Endodermal cell (in vitro differentiated cells): ENCODE data around the gene PLEKHA5. TPM values are rescaled to one million over a fixed set of nuclear protein-coding genes. Genes with fewer than 3 reads are reported as not detected.

Experiments used
- DNase-seq: peaks from one replicate; pipeline ENCODE4 v3.0.0-alpha.2; 2017
- H3K27ac ChIP-seq: 2 replicates; pipeline ENCODE4 v1.5.1; 2013; ENCODE audit warnings: mild to moderate bottlenecking, low read depth, low read length, moderate library complexity
- H3K27me3 ChIP-seq: 2 replicates; pipeline ENCODE4 v1.6.1; 2013; ENCODE audit warnings: mild to moderate bottlenecking, low read length, moderate library complexity; ENCODE audit not compliant: insufficient read depth, control insufficient read depth, poor library complexity, severe bottlenecking
- H3K36me3 ChIP-seq: 2 replicates; pipeline ENCODE4 v1.7.0; 2013; ENCODE audit warnings: mild to moderate bottlenecking, low read length, moderate library complexity; ENCODE audit not compliant: control insufficient read depth, insufficient read depth
- H3K4me1 ChIP-seq: one replicate; pipeline ENCODE4 v1.7.0; 2013; ENCODE audit warnings: low read length; ENCODE audit not compliant: control insufficient read depth, insufficient read depth
- H3K4me3 ChIP-seq: 2 replicates; pipeline ENCODE4 v1.5.1; 2013; ENCODE audit warnings: mild to moderate bottlenecking, low read length, moderate library complexity
- H3K9ac ChIP-seq: 2 replicates; pipeline ENCODE4 v1.6.1; 2013; ENCODE audit warnings: mild to moderate bottlenecking, low read length, moderate library complexity; ENCODE audit not compliant: poor library complexity, severe bottlenecking; ENCODE audit errors: extremely low read depth
- H3K9me3 ChIP-seq: 2 replicates; pipeline ENCODE4 v1.6.1; 2013; ENCODE audit warnings: mild to moderate bottlenecking, low read length, moderate library complexity; ENCODE audit not compliant: control insufficient read depth
- H3K27ac Mint-ChIP-seq: 2 replicates; pipeline ENCODE4 v1.8.0; 2020; ENCODE audit warnings: mixed read lengths
- H3K27me3 Mint-ChIP-seq: 2 replicates; pipeline ENCODE4 v1.8.0; 2021; ENCODE audit warnings: mild to moderate bottlenecking, mixed read lengths; ENCODE audit not compliant: insufficient read depth
- H3K36me3 Mint-ChIP-seq: 2 replicates; pipeline ENCODE4 v1.8.0; 2020; ENCODE audit warnings: low read depth, mixed read lengths
- H3K4me1 Mint-ChIP-seq: 2 replicates; pipeline ENCODE4 v1.8.0; 2020; ENCODE audit warnings: mixed read lengths
- H3K4me3 Mint-ChIP-seq: 2 replicates; pipeline ENCODE4 v1.8.0; 2020; ENCODE audit warnings: mild to moderate bottlenecking, moderate library complexity, mixed read lengths
- H3K9me3 Mint-ChIP-seq: 2 replicates; pipeline ENCODE4 v1.8.0; 2020; ENCODE audit warnings: mild to moderate bottlenecking, mixed read lengths
- WGBS, 2 experiments: methylation state at CpG; one replicate each; pipeline versions ENCODE4 v1.1.5 to v1.1.7; 2013; ENCODE audit warnings: missing lambda C conversion rate in 2 of 2, mixed read lengths in 1 of 2; ENCODE audit not compliant: insufficient coverage in 1 of 2, insufficient read length in 1 of 2; 5-methylcytosine and 5-hydroxymethylcytosine counted together
- total RNA-seq, 2 donors: library from RNA; stranded (reverse); fragmentation: NEBNext Ultra II Directional in 1 of 2; extraction: Animal tissue kit (Norgen Biotek cat#: 25700) in 1 of 2; gene quantifications; 2 replicates in 1 of 2; 3 replicates in 1 of 2; pipeline ENCODE4 v1.2.1, GENCODE V29; 2021
- TF ChIP-seq, protein P1 (sequence below): fragments of 200-600 bp; sonication (generic); conservative IDR thresholded peaks from 2 replicates; pipeline ENCODE4 v1.5.0; 2021; ENCODE audit warnings: antibody characterized with exemption, mild to moderate bottlenecking

The PLEKHA5 gene
- total RNA-seq, 2 donors from 2014 or later, result 48.5 to 139 TPM

DNA sequence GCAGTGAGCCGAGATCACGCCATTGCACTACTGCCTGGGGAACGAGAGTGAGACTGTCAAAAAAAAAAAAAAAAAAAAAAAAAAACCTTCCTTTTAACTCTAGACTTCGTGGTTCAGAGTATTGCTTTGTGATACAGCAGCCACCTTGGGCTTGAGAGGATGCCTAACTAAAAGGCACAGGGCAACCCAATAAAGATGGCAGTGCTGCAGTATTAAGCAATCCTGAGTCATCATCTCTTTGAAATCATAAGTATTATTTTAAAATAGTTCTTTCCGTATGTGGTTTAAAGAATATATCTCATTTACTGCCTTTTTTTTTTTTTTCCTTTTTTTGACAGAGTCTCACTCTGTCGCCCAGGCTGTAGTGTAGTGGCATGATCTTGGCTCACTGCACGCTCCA lies 116.1 kb downstream of the PLEKHA5 start:
- Mint-ChIP-seq H3K4me1 (peaks cover 10% of the 10 kb centered on the region), H3K9me3 (no peaks in the 10 kb centered on the region), H3K27me3 (no peaks in the 10 kb centered on the region), H3K4me3 (no peak overlapping the region), H3K27ac (no peak overlapping the region), H3K36me3 (peaks cover 10% of the 10 kb centered on the region)
- H3K27me3 ChIP-seq, result no peaks in the 10 kb centered on the region
- no peak overlapping the region for H3K27ac ChIP-seq
- no peaks in the 10 kb centered on the region for H3K4me1 ChIP-seq
- no peak for DNase-seq
- no peak overlapping the region for H3K9ac ChIP-seq
- no peaks in the 10 kb centered on the region for H3K9me3 ChIP-seq
- WGBS, 2 experiments, result 87 to 97% methylated on average over 6 of the region's 7 CpGs
- H3K4me3 ChIP-seq, result no peak overlapping the region
- TF ChIP-seq, protein P1, sequence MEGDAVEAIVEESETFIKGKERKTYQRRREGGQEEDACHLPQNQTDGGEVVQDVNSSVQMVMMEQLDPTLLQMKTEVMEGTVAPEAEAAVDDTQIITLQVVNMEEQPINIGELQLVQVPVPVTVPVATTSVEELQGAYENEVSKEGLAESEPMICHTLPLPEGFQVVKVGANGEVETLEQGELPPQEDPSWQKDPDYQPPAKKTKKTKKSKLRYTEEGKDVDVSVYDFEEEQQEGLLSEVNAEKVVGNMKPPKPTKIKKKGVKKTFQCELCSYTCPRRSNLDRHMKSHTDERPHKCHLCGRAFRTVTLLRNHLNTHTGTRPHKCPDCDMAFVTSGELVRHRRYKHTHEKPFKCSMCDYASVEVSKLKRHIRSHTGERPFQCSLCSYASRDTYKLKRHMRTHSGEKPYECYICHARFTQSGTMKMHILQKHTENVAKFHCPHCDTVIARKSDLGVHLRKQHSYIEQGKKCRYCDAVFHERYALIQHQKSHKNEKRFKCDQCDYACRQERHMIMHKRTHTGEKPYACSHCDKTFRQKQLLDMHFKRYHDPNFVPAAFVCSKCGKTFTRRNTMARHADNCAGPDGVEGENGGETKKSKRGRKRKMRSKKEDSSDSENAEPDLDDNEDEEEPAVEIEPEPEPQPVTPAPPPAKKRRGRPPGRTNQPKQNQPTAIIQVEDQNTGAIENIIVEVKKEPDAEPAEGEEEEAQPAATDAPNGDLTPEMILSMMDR, result no peak
- no peaks in the 10 kb centered on the region for H3K36me3 ChIP-seq

GRCh38 chr12:19246933-19247332 lies 117.4 kb downstream of the PLEKHA5 start:
- Histone ChIP-seq H3K4me1 (no peaks in the 10 kb centered on the region), H3K9me3 (no peaks in the 10 kb centered on the region), H3K27ac (no peak overlapping the region), H3K4me3 (no peak overlapping the region), H3K27me3 (no peaks in the 10 kb centered on the region), H3K36me3 (no peaks in the 10 kb centered on the region), H3K9ac (no peak overlapping the region)
- DNase-seq, result no peak
- Mint-ChIP-seq H3K27me3 (no peaks in the 10 kb centered on the region), H3K27ac (peak overlapping the region; percentile 45), H3K4me1 (peaks cover 10% of the 10 kb centered on the region), H3K4me3 (no peak overlapping the region), H3K9me3 (no peaks in the 10 kb centered on the region), H3K36me3 (peaks cover 4% of the 10 kb centered on the region)
- TF ChIP-seq, protein P1, result no peak
- 95% methylated on average over 4 of the region's 4 CpGs; no CpG with 5 or more reads in 1 of the 2 experiments for WGBS, 2 experiments

GRCh38 chr12:19248929-19249602 lies 119.5 kb downstream of the PLEKHA5 start:
- TF ChIP-seq, protein P1, result no peak
- Histone ChIP-seq H3K4me1 (no peaks in the 10 kb centered on the region), H3K27ac (no peak overlapping the region), H3K9me3 (no peaks in the 10 kb centered on the region), H3K27me3 (no peaks in the 10 kb centered on the region), H3K4me3 (no peak overlapping the region), H3K9ac (no peak overlapping the region), H3K36me3 (no peaks in the 10 kb centered on the region)
- Mint-ChIP-seq H3K27me3 (no peaks in the 10 kb centered on the region), H3K9me3 (no peaks in the 10 kb centered on the region), H3K4me1 (peaks cover 6% of the 10 kb centered on the region), H3K27ac (no peak overlapping the region), H3K36me3 (peaks cover 6% of the 10 kb centered on the region), H3K4me3 (no peak overlapping the region)
- WGBS, 2 experiments, result no CpG with 5 or more reads among the region's 3 CpGs
- DNase-seq, result no peak
